ENCODE results near the gene CLBA1.

The CLBA1 gene

GRCh38 chr14:104979758-104980610 lies 5.6 kb upstream of the CLBA1 start:
- DNase-seq = peak in 8 of 51 donors; percentile 14 to 68 (median 30)

- no peak for DNase-seq
Observed at GRCh38 chr14:104980611-104981531, 4.7 kb upstream of the CLBA1 start.

GRCh38 chr14:104981699-104982541 lies 3.7 kb upstream of the CLBA1 start:
- peak in 4 of 51 donors; percentile 17 to 36 (median 31) for DNase-seq

GRCh38 chr14:104982548-104983230 lies 2.9 kb upstream of the CLBA1 start:
- DNase-seq = no peak

- no peak for DNase-seq
Observed at GRCh38 chr14:104983231-104983721, 2.3 kb upstream of the CLBA1 start.

- DNase-seq = no peak
Observed at GRCh38 chr14:104984056-104984894, 1.3 kb upstream of the CLBA1 start.

GRCh38 chr14:104986487-104987164 lies 1.0 kb downstream of the CLBA1 start:
- no peak for DNase-seq

- DNase-seq = no peak
Observed at GRCh38 chr14:104989236-104989950, 3.8 kb downstream of the CLBA1 start.

- no peak for DNase-seq
Observed at GRCh38 chr14:104989951-104990303, 4.3 kb downstream of the CLBA1 start.

- no peak for DNase-seq
Observed at GRCh38 chr14:104991896-104992230, 6.3 kb downstream of the CLBA1 start.

GRCh38 chr14:104992501-104992900 lies 6.9 kb downstream of the CLBA1 start:
- DNase-seq = no peak

- DNase-seq = no peak
Observed at GRCh38 chr14:104993306-104993705, 7.7 kb downstream of the CLBA1 start.

- no peak for DNase-seq
Observed at GRCh38 chr14:104993808-104994591, 8.4 kb downstream of the CLBA1 start.

- DNase-seq = no peak
Observed at GRCh38 chr14:104994978-104995377, 9.4 kb downstream of the CLBA1 start.

GRCh38 chr14:104996032-104996431 lies 10.4 kb downstream of the CLBA1 start:
- DNase-seq = no peak

- no peak for DNase-seq
Observed at GRCh38 chr14:104996483-104996882, 10.9 kb downstream of the CLBA1 start.

GRCh38 chr14:104998801-104999200 lies 13.2 kb downstream of the CLBA1 start:
- no peak for DNase-seq

GRCh38 chr14:104999361-104999760 lies 13.8 kb downstream of the CLBA1 start:
- DNase-seq = no peak
